GM18505 (cell line): ENCODE data around the gene CD84.
"Not testable (repeated sequence)": the region's sequence is repeated elsewhere in the genome, so short reads cannot be mapped to it uniquely, and the experiment has no call there.

Source experiments
- ATAC-seq: cut with Tn5 transposase; IDR thresholded peaks from one replicate; pipeline ENCODE4 v1.9.1; 2021; ENCODE audit not compliant: unreplicated experiment
- POLR2A ChIP-seq: IDR thresholded peaks from 4 replicates; pipeline ENCODE4 v1.6.1; 2011; ENCODE audit warnings: borderline replicate concordance; ENCODE audit not compliant: insufficient read depth, insufficient read length; ENCODE audit errors: extremely low read depth

Gene CD84

GRCh38 chr1:160579216-160579701 is at the start of gene CD84:
CD84 (minus strand) TSS chr1:160579496; CDS start chr1:160579437, 59 bp downstream.
- ATAC-seq, result no peak
- TF ChIP-seq POLR2A, result peak; percentile 55

GRCh38 chr1:160628799-160629263 is 49.5 kb upstream of the CD84 start:
- ATAC-seq, result no peak
- peak; percentile 50 for TF ChIP-seq POLR2A

GRCh38 chr1:160627677-160628289 is 48.5 kb upstream of the CD84 start:
- ATAC-seq, result not testable (repeated sequence)
- TF ChIP-seq POLR2A, result peak; percentile 3

- TF ChIP-seq POLR2A, result peak; percentile 70
- no peak for ATAC-seq
Measured at GRCh38 chr1:160626509-160627342, 47.4 kb upstream of the CD84 start.

- no peak for ATAC-seq
- TF ChIP-seq POLR2A, result no peak
Measured at GRCh38 chr1:160625725-160626498, 46.6 kb upstream of the CD84 start.

- no peak for TF ChIP-seq POLR2A
- no peak for ATAC-seq
Measured at GRCh38 chr1:160625321-160625720, 46.0 kb upstream of the CD84 start.

GRCh38 chr1:160624464-160624863 is 45.2 kb upstream of the CD84 start:
- TF ChIP-seq POLR2A, result no peak

GRCh38 chr1:160623862-160624261 is 44.6 kb upstream of the CD84 start:
- no peak for ATAC-seq
- TF ChIP-seq POLR2A, result no peak

More at GRCh38 chr1:160624464-160624863, 45.2 kb upstream of the CD84 start:
- no peak for ATAC-seq

GRCh38 chr1:160623227-160623633 is 43.9 kb upstream of the CD84 start:
- ATAC-seq, result no peak
- TF ChIP-seq POLR2A, result peak; percentile 48

- ATAC-seq, result no peak
- TF ChIP-seq POLR2A, result peak; percentile 29
Measured at GRCh38 chr1:160622501-160623226, 43.4 kb upstream of the CD84 start.

GRCh38 chr1:160621633-160622413 is 42.5 kb upstream of the CD84 start:
- no peak for ATAC-seq
- peak; percentile 63 for TF ChIP-seq POLR2A
